SK-N-MC (cell line): ENCODE results near the gene FAM83E.

ENCODE experiments used
- DNase-seq: peaks from one replicate; pipeline ENCODE4 v3.0.0-alpha.2; 2011; ENCODE audit warnings: low read depth, low spot score
- H3K27ac ChIP-seq: fragments of 200-600 bp; sonication (generic); 2 replicates; pipeline ENCODE4 v1.5.1; 2016; ENCODE audit warnings: mixed run types
- H3K36me3 ChIP-seq: fragments of 200-600 bp; sonication (generic); 2 replicates; pipeline ENCODE4 v1.6.1; 2017; ENCODE audit warnings: antibody characterized with exemption, low read length, mixed read lengths; ENCODE audit not compliant: insufficient read depth
- H3K4me3 ChIP-seq: fragments of 200-600 bp; sonication (generic); 2 replicates; pipeline ENCODE4 v1.5.1; 2016
- H3K9ac ChIP-seq: fragments of 200-600 bp; sonication (generic); 2 replicates; pipeline ENCODE4 v1.8.0; 2017; ENCODE audit warnings: mixed run types, mixed read lengths; ENCODE audit not compliant: insufficient read length
- H3K9me3 ChIP-seq: fragments of 200-600 bp; sonication (generic); 2 replicates; pipeline ENCODE4 v1.6.1; 2017; ENCODE audit warnings: low read depth, mild to moderate bottlenecking, antibody characterized with exemption, low read length, moderate library complexity, mixed read lengths
- EZH2 ChIP-seq: fragments of 200-600 bp; sonication (generic); IDR thresholded peaks from one replicate; pipeline ENCODE4 v1.6.1; 2017; ENCODE audit warnings: antibody characterized with exemption
- FOXP2 ChIP-seq: optimal IDR thresholded peaks from 2 replicates; pipeline ENCODE3; 2011; ENCODE audit warnings: mild to moderate bottlenecking, moderate library complexity; ENCODE audit not compliant: insufficient read depth; ENCODE audit errors: extremely low read length, control extremely low read depth
- POLR2AphosphoS5 ChIP-seq: IDR thresholded peaks from 2 replicates; pipeline ENCODE4 v1.6.1; 2012; ENCODE audit warnings: mild to moderate bottlenecking, low read depth, low read length, borderline replicate concordance

FAM83E gene

GRCh38 chr19:48644839-48645619 lies 30.2 kb upstream of the FAM83E start:
- TF ChIP-seq EZH2 (no peak), FOXP2 (no peak), POLR2AphosphoS5 (peak; percentile 39; the same call in 1 of the 2 replicates)
- Histone ChIP-seq H3K9ac (no peak overlapping the region), H3K36me3 (no peaks in the 10 kb centered on the region), H3K27ac (peak overlapping the region; percentile 68), H3K4me3 (peak overlapping the region; percentile 85), H3K9me3 (no peaks in the 10 kb centered on the region)
- DNase-seq, result no peak

DNA sequence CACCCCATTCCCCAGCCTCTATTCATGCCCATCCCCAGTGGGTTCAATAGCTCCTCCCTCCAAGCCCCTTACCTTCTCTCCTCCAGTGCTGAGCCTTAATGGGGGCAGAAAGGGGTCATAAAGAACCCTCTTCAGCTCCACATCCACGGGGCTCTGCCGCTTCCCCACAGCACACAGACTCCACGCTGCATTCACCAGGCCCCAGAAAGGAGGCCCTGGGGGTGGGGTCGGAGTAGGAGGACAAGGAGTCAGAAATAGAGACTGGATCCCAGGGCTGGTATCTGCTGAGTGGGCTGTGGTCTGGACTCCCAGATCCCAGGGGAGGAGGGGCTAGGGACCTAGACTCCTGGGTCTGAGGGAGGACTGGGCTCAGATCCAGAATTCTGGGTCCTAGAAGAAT lies 29.5 kb upstream of the FAM83E start:
- no peak for DNase-seq
- no peak overlapping the region for H3K27ac ChIP-seq
- H3K36me3 ChIP-seq, result no peaks in the 10 kb centered on the region
- H3K9ac ChIP-seq, result no peak overlapping the region
- no peaks in the 10 kb centered on the region for H3K9me3 ChIP-seq
- TF ChIP-seq POLR2AphosphoS5, result no peak
- TF ChIP-seq EZH2, result no peak
- TF ChIP-seq FOXP2, result no peak
- H3K4me3 ChIP-seq, result peak overlapping the region; percentile 85

- no peak for DNase-seq
- H3K36me3 ChIP-seq, result no peaks in the 10 kb centered on the region
- no peaks in the 10 kb centered on the region for H3K9me3 ChIP-seq
- no peak overlapping the region for H3K4me3 ChIP-seq
- TF ChIP-seq FOXP2 (no peak), EZH2 (no peak), POLR2AphosphoS5 (no peak)
- no peak overlapping the region for H3K27ac ChIP-seq
- no peak overlapping the region for H3K9ac ChIP-seq
Measured at GRCh38 chr19:48642862-48643261, 28.0 kb upstream of the FAM83E start.

GRCh38 chr19:48641850-48642249 lies 27.0 kb upstream of the FAM83E start:
- no peak for DNase-seq
- no peaks in the 10 kb centered on the region for H3K9me3 ChIP-seq
- H3K27ac ChIP-seq, result no peak overlapping the region
- TF ChIP-seq POLR2AphosphoS5 (no peak), FOXP2 (no peak), EZH2 (no peak)
- H3K9ac ChIP-seq, result no peak overlapping the region
- no peaks in the 10 kb centered on the region for H3K36me3 ChIP-seq
- no peak overlapping the region for H3K4me3 ChIP-seq

DNA sequence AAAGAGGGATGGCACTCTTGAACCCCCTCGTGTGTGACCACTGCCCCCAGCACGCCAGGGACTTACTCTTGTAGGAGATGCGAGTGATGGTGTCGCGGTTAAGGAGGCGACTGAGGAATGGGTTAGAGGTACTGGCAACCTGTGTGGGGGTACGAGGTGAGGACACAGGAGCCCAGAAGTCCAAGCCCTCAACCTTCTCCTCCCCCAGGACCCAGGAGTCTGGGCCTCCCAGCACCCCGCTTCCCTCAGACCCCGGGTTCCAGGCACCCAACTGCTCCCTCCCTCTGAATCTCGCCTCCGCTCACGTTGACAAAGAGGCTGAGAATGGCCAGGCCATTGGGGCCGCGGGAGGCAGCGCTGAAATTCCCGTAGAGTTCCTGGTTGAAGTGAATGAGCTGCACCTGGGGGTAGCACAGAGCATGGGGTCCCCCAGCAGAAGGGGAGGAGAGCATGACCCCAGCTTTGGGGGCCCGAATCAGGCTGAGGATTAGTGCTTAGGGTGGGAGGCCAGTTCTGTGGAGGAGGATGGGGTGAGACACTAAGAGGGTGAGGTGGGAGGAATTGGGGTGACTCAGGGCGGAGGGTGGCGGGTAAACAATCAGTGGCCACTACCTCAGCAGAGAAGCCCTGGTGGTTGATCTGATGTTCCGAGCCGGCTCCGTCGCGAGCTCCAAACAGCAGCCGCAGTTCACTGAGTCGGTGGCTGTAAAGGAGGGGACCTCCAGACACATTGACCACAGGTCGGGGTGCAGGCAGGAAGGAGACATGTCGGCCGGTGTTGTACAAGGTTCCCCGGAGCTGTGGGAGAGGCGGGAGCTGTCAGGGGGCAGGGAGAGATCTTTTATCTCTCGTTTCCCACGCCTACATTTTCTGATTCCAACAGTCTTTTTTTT lies 24.9 kb upstream of the FAM83E start:
- DNase-seq, result no peak
- Histone ChIP-seq H3K36me3 (no peaks in the 10 kb centered on the region), H3K9ac (no peak overlapping the region), H3K4me3 (no peak overlapping the region), H3K9me3 (no peaks in the 10 kb centered on the region), H3K27ac (peak overlapping the region; percentile 25; the same call in 1 of the 2 replicates)
- no peak for TF ChIP-seq FOXP2
- TF ChIP-seq EZH2, result no peak
- TF ChIP-seq POLR2AphosphoS5, result no peak

DNA sequence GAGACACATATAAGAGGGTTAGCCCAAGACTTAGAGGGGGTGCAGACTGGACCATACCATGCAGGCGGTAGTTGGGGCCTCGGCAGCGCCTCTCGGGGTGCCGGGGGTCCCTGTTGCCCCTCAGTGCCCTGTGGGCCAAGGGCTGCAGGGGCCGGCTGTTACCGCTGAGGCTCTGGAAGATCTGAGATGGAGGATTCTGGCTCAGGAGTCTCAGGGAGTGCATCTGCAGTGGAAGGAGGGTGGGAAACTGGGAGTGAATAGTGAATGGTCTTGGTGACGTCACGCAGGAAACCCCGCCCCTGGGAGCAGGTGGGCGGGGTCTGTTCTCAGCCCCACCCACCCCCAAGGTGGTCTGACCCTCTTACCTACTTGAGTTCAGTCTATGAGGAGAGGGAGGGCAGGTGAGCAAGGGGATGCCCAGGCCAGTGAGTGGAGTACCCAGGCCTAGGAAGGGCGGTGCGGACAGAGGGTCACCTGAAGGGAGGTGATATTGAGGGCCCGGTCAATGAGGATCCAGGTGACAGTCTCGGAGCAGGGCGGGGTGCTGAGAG lies 24.0 kb upstream of the FAM83E start:
- Histone ChIP-seq H3K27ac (peak overlapping the region; percentile 99), H3K4me3 (no peak overlapping the region), H3K9ac (no peak overlapping the region), H3K36me3 (no peaks in the 10 kb centered on the region), H3K9me3 (no peaks in the 10 kb centered on the region)
- no peak for TF ChIP-seq POLR2AphosphoS5
- TF ChIP-seq FOXP2, result no peak
- no peak for TF ChIP-seq EZH2
- no peak for DNase-seq

DNA sequence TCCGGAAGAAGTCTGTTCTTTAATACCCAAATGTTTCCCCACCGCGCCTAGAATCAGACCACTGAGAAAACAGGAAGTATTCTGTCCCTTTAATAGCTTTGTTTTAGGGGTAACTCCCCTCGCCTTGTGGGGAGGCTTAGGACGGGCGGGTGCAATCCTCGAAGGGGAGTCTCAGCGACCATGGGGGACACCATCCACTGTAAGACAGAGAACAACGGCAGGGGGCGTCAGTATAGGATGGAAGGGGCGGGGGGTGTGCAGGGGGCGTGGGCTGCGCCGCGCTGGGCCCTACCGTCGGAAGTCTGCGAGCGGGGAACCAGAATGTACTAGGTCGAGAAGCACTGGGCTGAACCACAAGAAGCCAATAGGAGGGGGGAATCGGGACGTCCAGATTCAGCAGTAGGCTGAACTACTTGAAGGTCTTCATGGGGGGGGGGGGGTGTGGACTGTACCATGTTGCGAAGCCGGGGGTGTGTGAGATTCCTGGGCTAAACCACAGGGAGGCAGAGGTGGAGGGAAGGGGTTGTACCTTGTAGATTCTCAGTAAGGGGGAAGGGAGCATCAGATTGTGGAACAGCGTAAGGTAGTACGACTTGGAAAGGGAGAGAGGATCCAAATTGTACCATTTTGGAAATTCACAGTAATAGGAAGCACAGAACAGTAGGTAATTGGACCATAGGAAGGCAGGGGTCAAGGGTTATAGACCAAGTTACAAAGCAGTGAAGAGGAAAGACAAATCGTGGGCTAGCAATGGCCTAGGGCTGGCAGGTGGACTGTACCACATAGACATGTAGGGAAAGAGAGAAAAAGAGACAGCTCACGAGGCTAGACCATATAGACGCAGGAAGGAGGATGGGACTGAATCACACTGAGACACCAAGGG lies 23.3 kb upstream of the FAM83E start:
- no peaks in the 10 kb centered on the region for H3K36me3 ChIP-seq

More for the DNA sequence above, 23.3 kb upstream of the FAM83E start:
- H3K4me3 ChIP-seq, result peak overlapping the region; percentile 88
- peak; percentile 92 for DNase-seq
- H3K27ac ChIP-seq, result peak overlapping the region; percentile 99
- TF ChIP-seq EZH2 (no peak), POLR2AphosphoS5 (no peak; the same call in 1 of the 2 replicates), FOXP2 (no peak)
- H3K9me3 ChIP-seq, result no peaks in the 10 kb centered on the region
- H3K9ac ChIP-seq, result peak overlapping the region; percentile 92
